SK-N-SH treated with all-trans-retinoic acid at 6 μM for 48 hours (cell line): Measurements from ENCODE around the gene CLBA1.

Experiments used
- ATAC-seq: fragments of 200-7000 bp; cut with Tn5 transposase; 3 replicates; pipeline ENCODE4 v1.9.1; 2020; ENCODE audit warnings: mild to moderate bottlenecking, moderate library complexity
- ARNTL ChIP-seq: fragments of 450-650 bp; formaldehyde crosslinking; IDR thresholded peaks from 2 replicates; pipeline ENCODE4 v1.5.0; 2020; ENCODE audit warnings: low read depth, mild to moderate bottlenecking, moderate library complexity, borderline replicate concordance
- BACH2 ChIP-seq: fragments of 250-450 bp; sonication (Bioruptor Pico); IDR thresholded peaks from 2 replicates; pipeline ENCODE4 v1.9.0; 2021; ENCODE audit warnings: mild to moderate bottlenecking, borderline replicate concordance
- CSDC2 ChIP-seq: fragments of 250-450 bp; sonication (Bioruptor Pico); IDR thresholded peaks from 2 replicates; pipeline ENCODE4 v1.5.0; 2020; ENCODE audit warnings: mild to moderate bottlenecking, moderate library complexity
- GLIS3 ChIP-seq: fragments of 250-450 bp; sonication (Bioruptor Pico); IDR thresholded peaks from 2 replicates; pipeline ENCODE4 v1.5.0; 2020; ENCODE audit warnings: mild to moderate bottlenecking, moderate library complexity
- OSR1 ChIP-seq: fragments of 250-450 bp; sonication (Bioruptor Pico); IDR thresholded peaks from 2 replicates; pipeline ENCODE4 v1.8.0; 2022; ENCODE audit warnings: moderate library complexity, mild to moderate bottlenecking, inconsistent platforms
- PPARA ChIP-seq: fragments of 250-450 bp; sonication (Bioruptor Pico); IDR thresholded peaks from 2 replicates; pipeline ENCODE4 v1.5.0; 2020; ENCODE audit warnings: mild to moderate bottlenecking, borderline replicate concordance
- RARB ChIP-seq: fragments of 250-450 bp; sonication (Bioruptor Pico); IDR thresholded peaks from 2 replicates; pipeline ENCODE4 v1.8.0; 2021; ENCODE audit warnings: mild to moderate bottlenecking, moderate library complexity
- SNAI2 ChIP-seq: fragments of 250-450 bp; sonication (Bioruptor Pico); IDR thresholded peaks from 2 replicates; pipeline ENCODE4 v1.5.0; 2020; ENCODE audit warnings: mild to moderate bottlenecking, moderate library complexity
- TCF4 ChIP-seq: fragments of 250-450 bp; sonication (Bioruptor Pico); IDR thresholded peaks from 2 replicates; pipeline ENCODE4 v1.8.0; 2021; ENCODE audit warnings: mild to moderate bottlenecking, moderate library complexity, borderline replicate concordance
- TOX ChIP-seq: fragments of 250-450 bp; sonication (Bioruptor Pico); IDR thresholded peaks from 2 replicates; pipeline ENCODE4 v1.8.0; 2021; ENCODE audit warnings: mild to moderate bottlenecking, moderate library complexity, borderline replicate concordance
- ZC3H10 ChIP-seq: fragments of 250-450 bp; sonication (Bioruptor Pico); IDR thresholded peaks from 2 replicates; pipeline ENCODE4 v1.5.1; 2021; ENCODE audit warnings: mild to moderate bottlenecking, moderate library complexity
- ZFP30 ChIP-seq: fragments of 450-650 bp; formaldehyde crosslinking; IDR thresholded peaks from 2 replicates; pipeline ENCODE4 v1.5.0; 2022; ENCODE audit warnings: mild to moderate bottlenecking, moderate library complexity
- ZNF565 ChIP-seq: fragments of 450-650 bp; formaldehyde crosslinking; conservative IDR thresholded peaks from 2 replicates; pipeline ENCODE4 v1.5.0; 2020; ENCODE audit warnings: low read depth, mild to moderate bottlenecking, moderate library complexity
- ZNF70 ChIP-seq: fragments of 450-650 bp; formaldehyde crosslinking; IDR thresholded peaks from 2 replicates; pipeline ENCODE4 v1.5.0; 2020; ENCODE audit warnings: mild to moderate bottlenecking, moderate library complexity
- ZNF8 ChIP-seq: fragments of 450-650 bp; formaldehyde crosslinking; IDR thresholded peaks from 2 replicates; pipeline ENCODE4 v1.5.0; 2020; ENCODE audit warnings: mild to moderate bottlenecking, moderate library complexity
- TF ChIP-seq, protein P1 (sequence below): fragments of 250-450 bp; sonication (Bioruptor Pico); IDR thresholded peaks from 2 replicates; pipeline ENCODE4 v1.5.1; 2020; ENCODE audit warnings: low read depth, mild to moderate bottlenecking, moderate library complexity
- TF ChIP-seq, protein P2 (sequence below): fragments of 250-450 bp; sonication (Bioruptor Pico); IDR thresholded peaks from 2 replicates; pipeline ENCODE4 v1.8.0; 2020; ENCODE audit warnings: mild to moderate bottlenecking, moderate library complexity, borderline replicate concordance
- TF ChIP-seq, protein P3 (sequence below): fragments of 250-450 bp; sonication (Bioruptor Pico); IDR thresholded peaks from 2 replicates; pipeline ENCODE4 v1.8.0; 2021; ENCODE audit warnings: low read depth, mild to moderate bottlenecking, moderate library complexity, borderline replicate concordance
- TF ChIP-seq, protein P4 (sequence below): fragments of 250-450 bp; sonication (Bioruptor Pico); IDR thresholded peaks from 2 replicates; pipeline ENCODE4 v1.5.1; 2021; ENCODE audit warnings: mild to moderate bottlenecking, moderate library complexity

Gene CLBA1

DNA sequence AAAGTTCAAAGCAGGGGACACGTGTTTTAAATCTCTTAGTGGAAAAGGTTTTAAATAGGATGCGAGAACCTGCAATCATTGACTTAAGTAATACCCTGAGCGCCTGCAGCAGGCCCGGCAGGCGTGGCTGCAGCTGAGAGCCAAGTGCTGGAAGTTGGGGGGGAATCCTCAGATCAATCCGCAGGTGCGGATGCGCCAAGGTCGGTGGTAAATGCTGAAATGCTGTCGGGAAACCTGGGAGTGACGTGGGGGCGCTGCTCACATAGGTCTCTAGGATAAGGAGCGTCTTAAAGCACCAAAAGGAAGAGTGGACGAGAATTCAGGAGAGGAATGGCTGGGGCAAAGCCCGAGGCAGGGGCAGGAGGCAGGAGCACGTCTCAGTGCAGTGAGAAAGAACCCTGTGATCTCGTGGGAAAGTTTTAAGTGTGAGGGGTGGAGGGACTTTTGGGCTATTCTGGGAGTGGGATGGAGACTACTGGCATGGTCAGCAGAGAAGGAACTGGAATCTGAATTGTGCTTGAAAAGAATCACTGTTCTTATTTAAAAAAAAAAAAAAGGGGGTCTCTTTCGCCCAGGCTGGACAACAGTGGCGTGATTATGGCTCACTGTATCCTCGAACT lies 36.2 kb downstream of the CLBA1 start:
- ATAC-seq, result no peak

DNA sequence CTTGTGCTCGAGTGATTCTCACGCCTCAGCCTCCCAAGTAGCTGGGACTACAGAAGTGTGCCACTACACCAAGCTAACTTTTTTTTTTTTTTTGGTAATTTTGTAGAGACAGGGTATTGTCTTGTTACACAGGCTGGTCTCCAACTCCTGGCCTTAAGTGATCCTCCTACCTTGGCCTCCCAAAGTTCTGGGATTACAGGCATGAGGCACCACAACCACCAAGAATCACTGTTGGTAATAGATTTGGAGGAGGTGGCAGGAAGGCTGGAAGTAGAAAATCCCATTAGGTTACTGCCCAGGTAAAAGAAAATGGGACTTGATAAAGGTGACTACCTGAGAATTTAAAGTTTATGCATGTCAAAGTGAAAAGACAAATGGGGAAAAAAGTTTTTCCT lies 36.7 kb downstream of the CLBA1 start:
- no peak for ATAC-seq
- TF ChIP-seq, protein P1, sequence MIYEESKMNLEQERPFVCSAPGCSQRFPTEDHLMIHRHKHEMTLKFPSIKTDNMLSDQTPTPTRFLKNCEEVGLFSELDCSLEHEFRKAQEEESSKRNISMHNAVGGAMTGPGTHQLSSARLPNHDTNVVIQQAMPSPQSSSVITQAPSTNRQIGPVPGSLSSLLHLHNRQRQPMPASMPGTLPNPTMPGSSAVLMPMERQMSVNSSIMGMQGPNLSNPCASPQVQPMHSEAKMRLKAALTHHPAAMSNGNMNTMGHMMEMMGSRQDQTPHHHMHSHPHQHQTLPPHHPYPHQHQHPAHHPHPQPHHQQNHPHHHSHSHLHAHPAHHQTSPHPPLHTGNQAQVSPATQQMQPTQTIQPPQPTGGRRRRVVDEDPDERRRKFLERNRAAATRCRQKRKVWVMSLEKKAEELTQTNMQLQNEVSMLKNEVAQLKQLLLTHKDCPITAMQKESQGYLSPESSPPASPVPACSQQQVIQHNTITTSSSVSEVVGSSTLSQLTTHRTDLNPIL, result no peak
- TF ChIP-seq CSDC2 (CRISPR knock-in tag) (no peak), ZNF565 (no peak), ARNTL (CRISPR knock-in tag) (no peak)
- TF ChIP-seq, protein P2, sequence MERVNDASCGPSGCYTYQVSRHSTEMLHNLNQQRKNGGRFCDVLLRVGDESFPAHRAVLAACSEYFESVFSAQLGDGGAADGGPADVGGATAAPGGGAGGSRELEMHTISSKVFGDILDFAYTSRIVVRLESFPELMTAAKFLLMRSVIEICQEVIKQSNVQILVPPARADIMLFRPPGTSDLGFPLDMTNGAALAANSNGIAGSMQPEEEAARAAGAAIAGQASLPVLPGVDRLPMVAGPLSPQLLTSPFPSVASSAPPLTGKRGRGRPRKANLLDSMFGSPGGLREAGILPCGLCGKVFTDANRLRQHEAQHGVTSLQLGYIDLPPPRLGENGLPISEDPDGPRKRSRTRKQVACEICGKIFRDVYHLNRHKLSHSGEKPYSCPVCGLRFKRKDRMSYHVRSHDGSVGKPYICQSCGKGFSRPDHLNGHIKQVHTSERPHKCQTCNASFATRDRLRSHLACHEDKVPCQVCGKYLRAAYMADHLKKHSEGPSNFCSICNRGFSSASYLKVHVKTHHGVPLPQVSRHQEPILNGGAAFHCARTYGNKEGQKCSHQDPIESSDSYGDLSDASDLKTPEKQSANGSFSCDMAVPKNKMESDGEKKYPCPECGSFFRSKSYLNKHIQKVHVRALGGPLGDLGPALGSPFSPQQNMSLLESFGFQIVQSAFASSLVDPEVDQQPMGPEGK, result no peak

More for the DNA sequence above, 36.2 kb downstream of the CLBA1 start:
- no peak for TF ChIP-seq ZNF8 (CRISPR knock-in tag)
- TF ChIP-seq, protein P2, result 0 out of 2 replicates have a peak, but pooled peaks have one; percentile 15

DNA sequence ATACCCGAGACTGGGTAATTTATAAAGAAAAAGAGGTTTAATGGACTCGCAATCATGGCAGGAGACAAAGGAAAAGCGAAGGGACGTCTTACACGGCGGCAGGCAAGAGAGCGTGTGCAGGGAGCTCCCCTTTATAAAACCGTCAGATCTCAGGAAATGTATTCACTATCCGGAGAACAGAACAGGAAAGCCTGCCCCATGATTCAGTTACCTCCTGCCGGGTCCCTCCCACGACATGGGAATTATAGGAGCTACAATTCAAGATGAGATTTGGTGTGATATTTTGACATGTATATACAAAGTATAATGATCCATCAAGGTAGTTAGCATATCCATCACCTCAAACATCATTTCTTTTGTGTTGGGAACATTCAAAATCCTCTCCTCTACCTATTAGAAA lies 37.6 kb downstream of the CLBA1 start:
- TF ChIP-seq BACH2 (CRISPR knock-in tag) (no peak), PPARA (no peak), ZNF70 (CRISPR knock-in tag) (no peak), TOX (no peak), ZFP30 (CRISPR knock-in tag) (no peak), TCF4 (no peak), SNAI2 (CRISPR knock-in tag) (no peak), ZC3H10 (CRISPR knock-in tag) (no peak), OSR1 (CRISPR knock-in tag) (no peak), ARNTL (CRISPR knock-in tag) (no peak), ZNF565 (no peak), ZNF8 (CRISPR knock-in tag) (no peak)
- TF ChIP-seq, protein P3, sequence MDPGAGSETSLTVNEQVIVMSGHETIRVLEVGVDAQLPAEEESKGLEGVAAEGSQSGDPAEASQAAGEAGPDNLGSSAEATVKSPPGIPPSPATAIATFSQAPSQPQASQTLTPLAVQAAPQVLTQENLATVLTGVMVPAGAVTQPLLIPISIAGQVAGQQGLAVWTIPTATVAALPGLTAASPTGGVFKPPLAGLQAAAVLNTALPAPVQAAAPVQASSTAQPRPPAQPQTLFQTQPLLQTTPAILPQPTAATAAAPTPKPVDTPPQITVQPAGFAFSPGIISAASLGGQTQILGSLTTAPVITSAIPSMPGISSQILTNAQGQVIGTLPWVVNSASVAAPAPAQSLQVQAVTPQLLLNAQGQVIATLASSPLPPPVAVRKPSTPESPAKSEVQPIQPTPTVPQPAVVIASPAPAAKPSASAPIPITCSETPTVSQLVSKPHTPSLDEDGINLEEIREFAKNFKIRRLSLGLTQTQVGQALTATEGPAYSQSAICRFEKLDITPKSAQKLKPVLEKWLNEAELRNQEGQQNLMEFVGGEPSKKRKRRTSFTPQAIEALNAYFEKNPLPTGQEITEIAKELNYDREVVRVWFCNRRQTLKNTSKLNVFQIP (CRISPR knock-in tag), result no peak
- TF ChIP-seq, protein P1, result no peak
- TF ChIP-seq, protein P4, sequence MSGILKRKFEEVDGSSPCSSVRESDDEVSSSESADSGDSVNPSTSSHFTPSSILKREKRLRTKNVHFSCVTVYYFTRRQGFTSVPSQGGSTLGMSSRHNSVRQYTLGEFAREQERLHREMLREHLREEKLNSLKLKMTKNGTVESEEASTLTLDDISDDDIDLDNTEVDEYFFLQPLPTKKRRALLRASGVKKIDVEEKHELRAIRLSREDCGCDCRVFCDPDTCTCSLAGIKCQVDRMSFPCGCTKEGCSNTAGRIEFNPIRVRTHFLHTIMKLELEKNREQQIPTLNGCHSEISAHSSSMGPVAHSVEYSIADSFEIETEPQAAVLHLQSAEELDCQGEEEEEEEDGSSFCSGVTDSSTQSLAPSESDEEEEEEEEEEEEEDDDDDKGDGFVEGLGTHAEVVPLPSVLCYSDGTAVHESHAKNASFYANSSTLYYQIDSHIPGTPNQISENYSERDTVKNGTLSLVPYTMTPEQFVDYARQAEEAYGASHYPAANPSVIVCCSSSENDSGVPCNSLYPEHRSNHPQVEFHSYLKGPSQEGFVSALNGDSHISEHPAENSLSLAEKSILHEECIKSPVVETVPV (CRISPR knock-in tag), result no peak
- TF ChIP-seq, all 23 proteins: peak for 0
- ATAC-seq, result no peak

DNA sequence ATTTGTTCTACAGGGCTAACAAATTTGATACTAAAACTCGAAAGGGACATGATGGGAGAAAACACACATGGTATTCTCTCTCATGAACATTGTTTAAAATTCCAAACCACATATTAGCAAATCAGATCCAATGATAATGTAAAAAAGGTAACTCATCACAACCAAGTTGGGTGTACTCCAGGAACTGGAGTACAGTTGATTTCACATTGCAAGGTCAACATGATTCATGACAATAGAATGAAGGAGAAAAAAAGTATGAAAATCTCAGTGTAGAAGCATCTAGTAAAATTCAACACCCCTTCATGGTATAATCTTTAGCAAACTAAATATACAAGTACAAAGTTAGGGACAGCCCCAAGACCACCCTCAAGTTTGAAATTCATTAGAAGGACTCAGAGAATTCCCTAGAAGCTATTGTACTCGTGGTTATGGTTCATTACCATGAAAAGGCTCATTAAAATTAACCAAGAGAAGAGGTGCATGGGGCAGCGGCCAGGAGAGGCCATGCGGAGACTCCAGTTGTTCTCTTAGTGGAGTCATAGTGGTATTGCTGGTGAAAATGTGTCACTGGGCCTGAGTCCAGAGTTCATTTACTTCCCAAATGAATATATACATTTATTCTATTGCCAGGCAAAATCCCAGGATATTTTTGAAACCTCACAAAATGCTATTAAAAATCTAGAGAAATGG lies 38.3 kb downstream of the CLBA1 start:
- TF ChIP-seq ZFP30 (CRISPR knock-in tag) (no peak), GLIS3 (CRISPR knock-in tag) (no peak), CSDC2 (CRISPR knock-in tag) (no peak), RARB (CRISPR knock-in tag) (no peak)
- TF ChIP-seq, protein P3 (CRISPR knock-in tag), result no peak
- TF ChIP-seq, all 23 proteins: peak for 0
- no peak for ATAC-seq
